Middle frontal gyrus (tissue), 1 donor: Measurements from ENCODE around the gene AGBL1.

ENCODE experiments used
- DNase-seq: peaks from one replicate; pipeline ENCODE4 v3.0.0-alpha.2; 2015; ENCODE audit warnings: low spot score; ENCODE audit errors: extremely low spot score

AGBL1 gene

DNA sequence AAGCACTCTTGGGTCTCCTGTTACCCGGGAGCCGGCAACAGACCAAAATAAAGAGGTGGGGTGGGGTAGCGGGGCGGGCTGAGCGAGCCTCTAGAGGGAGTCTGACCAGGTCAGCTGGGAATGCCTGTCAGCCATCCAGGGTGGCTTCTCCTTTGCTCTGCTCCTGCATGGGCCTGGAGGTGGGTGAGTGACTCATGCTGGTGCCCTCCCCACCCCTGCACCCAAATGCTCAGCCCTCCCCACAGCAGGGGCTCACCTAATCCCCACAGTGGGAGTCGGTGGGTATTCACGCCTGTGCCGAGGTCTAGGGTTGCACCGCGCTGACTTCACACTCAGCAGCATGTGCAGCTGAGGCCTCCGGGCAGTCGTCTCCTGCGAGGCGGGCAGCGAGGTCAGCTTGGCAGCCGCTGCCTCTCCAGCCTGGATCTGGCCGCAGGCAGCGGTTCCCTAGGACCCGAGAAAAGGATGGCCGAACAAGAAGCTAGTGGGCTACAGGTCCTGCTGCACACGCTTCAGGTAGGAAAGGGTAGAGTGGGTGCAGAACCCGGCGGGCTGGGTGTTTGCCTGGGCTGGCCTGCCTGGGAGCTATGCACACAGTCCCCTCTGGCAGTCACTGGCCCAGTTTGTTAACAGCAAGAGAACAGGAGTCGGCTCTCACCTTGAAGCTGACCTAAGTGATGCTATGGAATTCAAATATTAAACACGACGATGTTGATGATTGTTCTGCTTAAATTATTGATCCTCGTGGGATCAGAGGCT is at the start of gene AGBL1:
AGBL1 (plus strand) TSS at position 364 of the 759 bp plus-strand sequence.
- no peak for DNase-seq

DNA sequence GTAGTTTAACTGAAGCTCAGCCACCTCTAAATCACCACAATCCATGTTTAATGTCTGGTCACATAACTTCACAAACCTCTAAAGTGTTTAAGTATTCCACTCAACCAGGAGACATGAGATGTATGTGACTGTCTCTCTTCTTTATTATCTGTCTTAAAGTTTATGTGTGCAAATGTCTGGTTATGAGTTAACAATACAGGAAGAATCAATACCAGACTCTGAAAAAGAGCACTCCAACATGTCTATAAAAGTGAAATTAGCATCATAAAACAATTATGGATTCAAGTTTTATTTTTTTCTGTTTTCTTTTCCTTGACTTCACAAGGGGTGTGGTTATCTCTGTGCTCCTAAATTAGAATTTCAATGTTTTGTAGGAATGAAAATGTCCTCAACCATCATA is 44.8 kb upstream of the AGBL1 start:
- DNase-seq: no peak

DNA sequence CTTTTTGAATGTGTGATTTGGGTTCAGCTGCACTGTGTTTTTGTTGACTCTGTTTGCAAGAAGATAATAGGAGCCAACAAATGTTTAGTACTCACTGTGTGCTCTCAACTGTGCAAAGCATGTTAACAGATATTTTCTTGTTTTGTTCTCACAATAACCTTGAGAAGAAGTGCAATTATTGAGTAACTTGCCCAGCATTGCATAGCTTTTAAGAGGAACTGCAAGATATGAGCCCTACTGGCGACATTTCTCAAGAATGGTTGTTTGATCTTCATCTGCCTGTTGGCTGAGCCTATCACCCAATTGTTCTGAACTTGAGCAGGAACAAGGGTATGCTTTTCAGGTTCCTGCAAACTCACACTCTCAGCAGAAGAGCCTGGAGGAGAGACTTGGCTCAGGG is 43.4 kb upstream of the AGBL1 start:
- DNase-seq: no peak

DNA sequence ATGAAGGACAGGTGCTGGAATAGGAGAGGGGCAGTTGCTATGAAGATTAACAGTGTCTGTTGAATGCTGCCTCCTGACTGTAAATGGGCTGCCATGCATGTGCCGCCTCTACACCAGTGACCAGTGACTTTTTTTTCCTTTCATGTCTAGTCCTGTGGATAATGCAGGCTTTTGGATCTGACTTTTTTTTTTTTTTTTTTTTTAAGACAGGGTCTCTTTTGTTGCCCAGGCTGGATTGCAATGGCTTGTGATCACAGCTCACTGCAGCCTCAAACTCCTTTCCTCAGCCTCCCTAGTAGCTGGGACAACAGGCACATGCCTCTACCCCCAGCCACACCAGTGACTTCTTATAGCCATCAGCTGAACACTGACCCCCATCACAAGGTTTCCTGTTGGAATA is 41.2 kb upstream of the AGBL1 start:
- no peak for DNase-seq

DNA sequence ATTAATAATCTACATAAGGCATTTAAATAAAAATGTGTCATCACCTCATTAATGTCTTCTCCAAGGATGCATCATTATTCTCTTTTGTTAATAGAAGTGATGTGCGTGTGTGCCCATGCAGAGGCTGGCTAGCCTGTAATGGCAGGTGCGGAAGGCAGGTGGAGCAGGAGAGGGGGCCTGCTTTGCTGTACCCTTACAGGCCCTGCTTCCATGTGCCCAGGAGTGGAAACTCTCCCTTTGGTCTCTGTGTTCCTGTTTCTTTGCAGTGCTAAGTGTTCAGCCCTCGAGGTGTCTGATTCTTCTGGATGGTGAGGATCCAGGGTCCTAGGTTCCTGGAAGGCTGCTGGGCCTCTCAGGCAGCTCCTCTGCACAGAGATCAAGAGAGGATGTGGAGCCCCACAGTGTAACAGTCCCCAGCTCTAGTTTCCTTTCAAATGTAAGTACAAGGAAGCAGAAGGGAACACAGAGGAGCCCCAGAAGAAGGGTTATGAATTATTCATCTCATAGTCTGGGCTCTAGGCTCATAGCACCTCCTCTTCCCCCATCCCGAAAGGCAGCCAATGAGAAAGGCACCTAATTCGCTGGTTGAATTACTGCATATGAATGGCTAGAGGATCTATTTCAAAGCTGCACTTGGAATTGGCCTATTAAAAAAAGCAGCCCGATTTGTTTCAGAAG is 39.2 kb upstream of the AGBL1 start:
- peak; percentile 9 for DNase-seq

DNA sequence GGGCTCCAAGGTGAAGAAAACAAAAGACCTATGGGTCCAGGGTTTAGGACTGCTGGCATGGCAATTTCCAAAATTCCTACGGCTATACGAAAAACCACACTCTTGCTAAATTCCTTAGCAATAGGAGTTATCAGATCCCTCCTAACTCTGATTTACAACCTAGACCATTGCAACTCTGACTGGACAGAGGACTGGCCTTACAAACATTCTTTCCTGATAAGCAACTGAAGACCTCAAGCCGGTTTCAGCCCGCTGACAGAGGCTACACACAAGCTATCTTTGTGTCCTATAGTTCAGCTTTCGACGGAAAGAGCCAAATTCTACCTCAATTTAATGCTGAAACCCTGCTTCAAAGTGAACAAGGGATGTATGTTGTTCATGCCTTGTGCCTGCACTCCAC is 38.3 kb upstream of the AGBL1 start:
- no peak for DNase-seq

- no peak for DNase-seq
Observed at GRCh38 chr15:86042226-86042625, 37.4 kb upstream of the AGBL1 start.

GRCh38 chr15:86044981-86045380 is 34.7 kb upstream of the AGBL1 start:
- no peak for DNase-seq

DNA sequence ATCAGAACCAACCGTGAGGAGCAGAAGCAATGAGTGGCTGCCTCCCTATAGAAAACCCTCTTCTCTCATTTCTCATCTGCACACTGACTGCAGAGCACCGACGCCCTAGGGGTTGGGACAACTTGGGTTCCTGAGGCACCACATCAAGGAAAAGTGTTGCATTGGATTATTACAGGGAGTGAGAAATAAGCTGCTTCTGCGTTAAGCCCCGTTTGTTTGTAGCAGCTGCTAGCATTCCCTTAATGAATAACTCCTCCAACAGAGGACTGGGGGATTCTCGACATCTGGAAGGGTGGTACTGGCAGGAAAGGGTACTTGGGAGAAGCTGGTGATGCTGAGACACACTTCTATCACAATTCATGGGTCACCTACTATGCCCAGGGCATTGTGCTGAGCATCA is 25.3 kb upstream of the AGBL1 start:
- no peak for DNase-seq

DNA sequence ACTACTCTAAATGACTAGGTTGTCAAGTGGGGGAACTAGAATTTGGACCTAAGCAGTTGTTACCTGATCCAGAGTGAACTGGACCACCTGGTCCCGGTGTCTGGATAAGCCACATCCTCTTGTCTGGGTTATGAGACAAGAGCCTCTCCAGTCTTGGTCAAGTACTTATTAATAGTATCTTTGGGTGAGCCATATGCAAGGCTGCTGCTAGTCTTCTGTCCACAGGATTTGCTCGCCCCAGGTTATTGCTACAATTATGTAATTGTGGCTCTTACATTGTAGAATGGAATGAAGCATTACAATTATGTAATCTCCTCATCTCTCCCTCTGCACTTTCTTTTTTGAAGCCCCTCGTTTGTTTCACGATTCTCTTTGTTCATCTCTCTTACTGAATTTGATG is 24.0 kb upstream of the AGBL1 start:
- no peak for DNase-seq

DNA sequence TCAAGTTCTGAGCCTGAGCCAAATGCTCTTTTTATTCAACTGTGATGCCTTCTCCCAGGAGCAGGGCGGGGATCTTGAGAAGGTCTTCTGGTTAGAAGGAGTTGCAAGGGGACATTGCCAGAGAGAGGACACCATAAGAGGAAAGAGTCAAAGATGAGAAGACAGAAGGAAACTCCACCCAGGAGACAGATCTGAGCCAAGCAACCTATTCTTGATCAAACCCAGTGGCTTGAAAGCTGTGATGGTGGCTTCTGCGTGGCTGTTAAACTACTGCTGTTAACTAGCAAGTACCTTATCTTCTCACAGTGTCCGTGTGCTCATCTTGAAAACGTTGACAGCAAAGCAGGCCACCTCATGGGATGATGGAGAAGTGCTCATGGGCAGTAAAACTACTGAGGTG is 19.8 kb upstream of the AGBL1 start:
- DNase-seq: no peak

DNA sequence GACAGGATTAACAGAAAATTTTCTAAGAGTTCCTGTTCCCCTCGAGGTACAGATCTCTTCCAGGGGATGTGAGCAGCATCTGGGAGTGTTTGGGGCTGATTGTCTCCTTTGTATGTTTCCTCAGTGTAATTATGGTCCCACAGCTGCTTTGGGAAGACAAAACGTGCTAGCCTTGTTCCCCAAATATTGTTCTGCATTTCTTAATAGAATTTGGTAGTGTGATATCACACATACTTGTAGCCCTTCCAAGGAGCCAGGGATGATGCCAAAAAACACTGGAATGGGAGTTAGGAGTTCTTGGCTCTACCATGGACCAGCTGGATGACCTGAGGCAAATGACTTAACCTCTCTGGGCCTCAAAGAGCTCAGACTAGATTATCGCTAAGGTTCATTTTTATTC is 19.0 kb upstream of the AGBL1 start:
- DNase-seq: no peak

- no peak for DNase-seq
Observed at GRCh38 chr15:86061581-86061980, 18.1 kb upstream of the AGBL1 start.

GRCh38 chr15:86062646-86063243 is 16.9 kb upstream of the AGBL1 start:
- DNase-seq: no peak

DNA sequence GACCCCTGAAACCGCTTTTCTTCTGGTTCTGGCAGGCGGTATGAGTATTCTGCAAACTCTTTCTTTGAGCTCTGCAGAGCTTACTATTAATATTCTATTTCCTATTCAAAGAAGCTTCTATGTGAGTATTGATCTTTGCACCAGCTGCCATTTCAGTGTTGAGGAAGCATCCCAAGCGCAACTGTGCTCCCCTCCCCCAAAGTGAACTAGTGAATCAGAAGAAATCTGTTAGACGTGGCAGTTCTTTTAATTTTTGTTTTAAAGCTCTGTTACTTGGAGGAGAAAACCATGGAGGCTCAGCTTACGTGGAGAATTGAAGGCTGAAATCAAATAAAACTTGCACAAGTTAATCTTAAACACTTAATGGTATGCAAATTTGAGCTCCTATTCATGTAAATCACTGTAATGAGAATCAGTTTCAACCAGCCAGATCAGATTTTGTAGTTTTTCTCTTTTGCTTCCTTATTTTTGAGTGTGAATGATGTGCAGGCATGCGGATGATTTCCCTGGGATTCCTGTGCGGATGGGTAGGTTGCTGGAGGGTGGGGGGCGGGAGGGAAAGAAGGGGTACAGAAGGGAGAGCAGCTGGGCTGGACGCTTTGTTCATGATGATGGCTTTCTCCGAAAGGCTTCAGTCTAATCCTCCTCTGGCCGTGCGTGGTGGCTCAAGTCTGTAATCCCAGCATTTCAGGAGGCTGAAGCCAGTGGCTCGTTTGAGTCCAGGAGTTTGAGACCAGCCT is 16.1 kb upstream of the AGBL1 start:
- no peak for DNase-seq

- no peak for DNase-seq
Observed at GRCh38 chr15:86064326-86064725, 15.3 kb upstream of the AGBL1 start.

DNA sequence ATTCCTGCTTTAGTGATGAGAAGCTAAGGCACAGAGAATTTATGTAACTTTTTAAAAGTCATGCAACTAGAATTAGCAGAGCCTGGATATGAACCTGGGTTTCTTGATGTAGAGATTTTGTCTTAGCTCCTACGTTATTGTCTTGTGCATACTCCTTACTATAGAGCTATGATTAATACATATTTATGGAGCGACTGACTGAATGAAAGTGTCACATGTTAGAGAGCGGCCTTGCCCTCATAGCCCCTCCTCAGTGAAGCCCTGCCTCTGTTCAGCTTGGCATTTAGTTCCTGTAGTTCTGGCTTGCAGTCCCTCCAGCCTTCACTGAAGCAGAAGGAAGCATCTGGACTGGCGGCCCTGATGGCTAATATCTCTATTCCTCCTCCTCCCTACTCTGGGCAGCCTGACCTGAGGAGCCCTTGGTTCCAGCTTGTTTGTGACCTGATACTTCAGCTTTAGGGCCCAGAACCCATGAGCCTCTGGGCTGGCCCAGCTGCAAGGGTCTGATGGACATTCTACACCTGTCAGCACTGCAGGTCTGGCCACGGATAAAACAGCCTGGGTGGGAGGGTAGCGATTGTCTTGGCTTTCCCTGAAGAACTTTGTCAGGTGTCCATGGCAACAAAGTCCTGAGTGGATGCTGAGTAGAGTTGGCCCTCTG is 13.4 kb upstream of the AGBL1 start:
- no peak for DNase-seq

DNA sequence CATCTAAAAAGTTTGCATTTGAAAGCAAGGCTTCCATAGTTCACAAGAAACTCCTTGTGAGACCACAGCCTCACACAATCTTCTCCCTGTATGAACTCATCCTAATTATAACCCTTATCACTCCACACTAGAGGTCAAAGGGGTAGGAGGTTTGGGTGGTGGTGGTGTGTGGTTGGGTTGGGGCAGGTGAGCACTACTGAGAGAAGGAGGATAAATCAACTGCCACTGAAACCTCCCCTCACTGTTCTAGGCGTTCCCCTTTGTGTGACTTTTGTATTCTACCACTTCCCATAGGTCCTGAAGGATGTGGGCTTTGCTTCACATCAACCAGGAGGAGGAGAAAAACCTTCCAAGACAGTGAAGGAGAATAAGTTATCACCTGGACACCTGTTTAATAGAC is 6.4 kb upstream of the AGBL1 start:
- DNase-seq: no peak

- no peak for DNase-seq
Observed at GRCh38 chr15:86076468-86076867, 3.2 kb upstream of the AGBL1 start.

- DNase-seq: no peak
Observed at GRCh38 chr15:86077070-86077469, 2.6 kb upstream of the AGBL1 start.

DNA sequence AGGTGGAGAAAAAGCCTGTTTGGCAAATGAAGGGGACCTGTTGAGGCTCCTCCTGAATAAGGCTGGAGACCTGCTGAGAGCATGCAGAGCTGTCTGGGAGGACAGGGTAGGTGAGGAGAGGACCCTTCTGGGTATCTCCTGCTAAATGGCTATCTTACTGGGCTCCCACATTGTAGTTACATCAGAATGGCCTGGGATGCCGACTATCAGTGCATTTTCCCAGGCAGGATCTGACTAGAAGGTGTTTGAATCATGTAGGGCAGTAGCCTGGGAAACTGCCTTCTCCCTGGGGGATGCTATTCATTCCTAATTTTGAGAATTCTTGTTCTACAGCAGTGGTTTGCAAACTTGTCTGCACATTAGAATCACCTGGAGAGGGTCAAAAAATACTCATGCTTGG is 631 bp downstream of the AGBL1 start:
- no peak for DNase-seq
